HepG2 (cell line): ENCODE data around the gene PCDH12. TPM values are rescaled to one million over a fixed set of nuclear protein-coding genes. Genes with fewer than 3 reads are reported as not detected.

Source experiments
- ARHGAP35 ChIP-seq: sonication (generic); formaldehyde crosslinking; IDR thresholded peaks from 2 replicates; pipeline ENCODE4 v1.9.0; 2022; ENCODE audit warnings: mild to moderate bottlenecking, inconsistent platforms, moderate library complexity, missing genetic modification reagents, borderline replicate concordance
- ELF4 ChIP-seq: sonication (generic); formaldehyde crosslinking; IDR thresholded peaks from 2 replicates; pipeline ENCODE4 v1.5.0; 2020; ENCODE audit warnings: missing genetic modification reagents, mild to moderate bottlenecking, moderate library complexity, borderline replicate concordance
- FOXK1 ChIP-seq: sonication (generic); formaldehyde crosslinking; IDR thresholded peaks from 2 replicates; pipeline ENCODE4 v1.4.0; 2020; ENCODE audit warnings: low read depth, missing genetic modification reagents, borderline replicate concordance
- IRF9 ChIP-seq: sonication (generic); formaldehyde crosslinking; IDR thresholded peaks from 2 replicates; pipeline ENCODE4 v1.8.0; 2022; ENCODE audit warnings: missing genetic modification reagents, mild to moderate bottlenecking, borderline replicate concordance
- MAZ ChIP-seq, 2 experiments: sonication (generic) in 1 of 2; formaldehyde crosslinking in 1 of 2; IDR thresholded peaks; 2 replicates each; pipeline versions ENCODE4 v1.5.0 to v1.6.1; 2012 to 2020; ENCODE audit warnings: low read depth in 2 of 2, mild to moderate bottlenecking in 2 of 2, borderline replicate concordance in 1 of 2, improper control_type of control experiment in 1 of 2, low read length in 1 of 2, missing genetic modification reagents in 1 of 2, moderate library complexity in 1 of 2
- MBNL3 ChIP-seq: fragments of 250-450 bp; sonication (Bioruptor Pico); conservative IDR thresholded peaks from 2 replicates; pipeline ENCODE4 v1.8.0; 2022; ENCODE audit warnings: mild to moderate bottlenecking, inconsistent platforms
- NBN ChIP-seq: fragments of 450-650 bp; conservative IDR thresholded peaks from 2 replicates; pipeline ENCODE4 v1.6.1; 2017
- RARA ChIP-seq: IDR thresholded peaks from 2 replicates; pipeline ENCODE4 v1.6.1; 2016; ENCODE audit warnings: missing genetic modification reagents, missing compliant biosample characterization
- SAFB2 ChIP-seq: sonication (generic); formaldehyde crosslinking; IDR thresholded peaks from 2 replicates; pipeline ENCODE4 v1.5.1; 2020; ENCODE audit warnings: missing genetic modification reagents, low read depth, mild to moderate bottlenecking, borderline replicate concordance
- SRSF4 ChIP-seq: fragments of 200-400 bp; formaldehyde crosslinking; IDR thresholded peaks from one replicate; pipeline ENCODE4 v1.6.1; 2018; ENCODE audit warnings: mild to moderate bottlenecking, low read depth, low read length, moderate library complexity; ENCODE audit not compliant: poor library complexity, severe bottlenecking
- SRSF9 ChIP-seq: fragments of 200-400 bp; formaldehyde crosslinking; IDR thresholded peaks from 2 replicates; pipeline ENCODE4 v1.6.1; 2018; ENCODE audit warnings: borderline replicate concordance, mild to moderate bottlenecking, low read depth, low read length; ENCODE audit not compliant: insufficient read depth, poor library complexity, severe bottlenecking
- TBX2 ChIP-seq: sonication (generic); formaldehyde crosslinking; IDR thresholded peaks from 2 replicates; pipeline ENCODE4 v1.5.0; 2020; ENCODE audit warnings: missing genetic modification reagents, mild to moderate bottlenecking, borderline replicate concordance
- TBX3 ChIP-seq: fragments of 450-650 bp; IDR thresholded peaks from 2 replicates; pipeline ENCODE4 v1.6.1; 2017; ENCODE audit warnings: antibody characterized with exemption, mild to moderate bottlenecking, inconsistent platforms, borderline replicate concordance
- THRA ChIP-seq: sonication (generic); formaldehyde crosslinking; IDR thresholded peaks from 2 replicates; pipeline ENCODE4 v1.4.0; 2020; ENCODE audit warnings: missing genetic modification reagents, borderline replicate concordance
- U2AF1 ChIP-seq: fragments of 200-400 bp; formaldehyde crosslinking; optimal IDR thresholded peaks from 2 replicates; pipeline ENCODE3; 2017; ENCODE audit warnings: mild to moderate bottlenecking, low read depth, low read length
- U2AF2 ChIP-seq: fragments of 200-400 bp; formaldehyde crosslinking; IDR thresholded peaks from 2 replicates; pipeline ENCODE4 v1.6.1; 2017; ENCODE audit warnings: low read depth, mild to moderate bottlenecking, low read length
- ZNF138 ChIP-seq: sonication (generic); formaldehyde crosslinking; IDR thresholded peaks from 2 replicates; pipeline ENCODE4 v1.5.0; 2020; ENCODE audit warnings: mild to moderate bottlenecking, low read depth, missing genetic modification reagents
- ZNF253 ChIP-seq: sonication (generic); formaldehyde crosslinking; IDR thresholded peaks from 2 replicates; pipeline ENCODE4 v1.8.0; 2022; ENCODE audit warnings: mild to moderate bottlenecking, missing genetic modification reagents, borderline replicate concordance
- ZNF331 ChIP-seq: sonication (generic); formaldehyde crosslinking; IDR thresholded peaks from 2 replicates; pipeline ENCODE4 v1.4.0; 2020; ENCODE audit warnings: missing genetic modification reagents
- ZNF335 ChIP-seq: sonication (generic); formaldehyde crosslinking; IDR thresholded peaks from 2 replicates; pipeline ENCODE4 v1.4.0; 2020; ENCODE audit warnings: missing genetic modification reagents
- ZNF501 ChIP-seq: sonication (generic); formaldehyde crosslinking; IDR thresholded peaks from 2 replicates; pipeline ENCODE4 v1.5.1; 2020; ENCODE audit warnings: mild to moderate bottlenecking, moderate library complexity, missing genetic modification reagents
- ZNF562 ChIP-seq: sonication (generic); formaldehyde crosslinking; IDR thresholded peaks from 2 replicates; pipeline ENCODE4 v1.8.0; 2022; ENCODE audit warnings: missing genetic modification reagents, borderline replicate concordance
- ZNF629 ChIP-seq: sonication (generic); formaldehyde crosslinking; conservative IDR thresholded peaks from 2 replicates; pipeline ENCODE4 v1.5.0; 2020; ENCODE audit warnings: missing genetic modification reagents
- ZNF639 ChIP-seq: conservative IDR thresholded peaks from 2 replicates; pipeline ENCODE4 v1.6.1; 2018; ENCODE audit warnings: missing genetic modification reagents
- ZNF776 ChIP-seq: sonication (generic); formaldehyde crosslinking; IDR thresholded peaks from 2 replicates; pipeline ENCODE4 v1.4.0; 2020; ENCODE audit warnings: mild to moderate bottlenecking, missing genetic modification reagents
- polyA plus RNA-seq, 8 experiments: library from polyadenylated mRNA; depleted of rRNA in 3 of 8; stranded (reverse) in 7 of 8; unstranded in 1 of 8; fragments of >200 nt; fragmentation: Illumina TruSeq in 4 of 8; extraction: Trizol in 4 of 8; gene quantifications; 2 replicates each; pipeline versions ENCODE4 v1.2.1 to v1.2.3, GENCODE V29; 2011 to 2016; ENCODE audit warnings: low read depth in 4 of 8, missing spikeins in 1 of 8, mixed read lengths in 1 of 8; ENCODE audit not compliant: insufficient read depth in 1 of 8
- total RNA-seq, 5 experiments: library from RNA; depleted of rRNA; stranded (reverse); fragments of >200 nt; fragmentation: Illumina TruSeq; extraction: Trizol; gene quantifications; 2 replicates each; pipeline ENCODE4 v1.2.3, GENCODE V29; 2016; ENCODE audit warnings: low read depth in 1 of 5

The PCDH12 gene
- total and polyA plus RNA-seq, 2 of the 13 experiments (the other 11 are each of a cell fraction or from before 2014, with no cell fraction given), result not detected

GRCh38 chr5:141923448-141924313 is 34.3 kb downstream of the PCDH12 start, which contains the start of gene DELE1 (continued):
- TF ChIP-seq MAZ (IDR thresholded peaks at IDR 0.05; ENCODE audit: borderline replicate concordance, low read depth, low read length), result no peak; the same call in 1 of the 2 replicates
- TF ChIP-seq MAZ (CRISPR knock-in tag; IDR thresholded peaks at IDR 0.05; ENCODE audit: low read depth), result peak; percentile 77; the same call in 1 of the 2 replicates
- 0 out of 2 replicates have a peak, but pooled peaks have one; percentile 57 for TF ChIP-seq ZNF331 (CRISPR knock-in tag)
- peak; percentile 97 for TF ChIP-seq ZNF501 (CRISPR knock-in tag)
- no peak for TF ChIP-seq SRSF9
- TF ChIP-seq ZNF138 (CRISPR knock-in tag), result peak; percentile 90
- peak; percentile 57; the same call in 1 of the 2 replicates for TF ChIP-seq ARHGAP35 (CRISPR knock-in tag)
- peak; percentile 70 for TF ChIP-seq ZNF776 (CRISPR knock-in tag)
- TF ChIP-seq U2AF2, result no peak
- no peak for TF ChIP-seq U2AF1
- TF ChIP-seq IRF9 (CRISPR knock-in tag), result peak; percentile 70; the same call in 1 of the 2 replicates
- TF ChIP-seq ZNF335 (CRISPR knock-in tag), result no peak
- TF ChIP-seq SRSF4, result no peak
- TF ChIP-seq ZNF253 (CRISPR knock-in tag), result no peak
- TF ChIP-seq RARA (CRISPR knock-in tag), result no peak
- no peak; the same call in 1 of the 2 replicates for TF ChIP-seq SAFB2 (CRISPR knock-in tag)
- TF ChIP-seq NBN, result no peak
- no peak for TF ChIP-seq MBNL3 (CRISPR knock-in tag)
- TF ChIP-seq THRA (CRISPR knock-in tag), result peak; percentile 48; the same call in 1 of the 2 replicates
- no peak; the same call in 1 of the 2 replicates for TF ChIP-seq TBX2 (CRISPR knock-in tag)
- TF ChIP-seq ZNF629 (CRISPR knock-in tag), result no peak
- TF ChIP-seq TBX3, result no peak
- peak; percentile 73; the same call in 1 of the 2 replicates for TF ChIP-seq ELF4 (CRISPR knock-in tag)
- TF ChIP-seq ZNF639 (CRISPR knock-in tag), result 0 out of 2 replicates have a peak, but pooled peaks have one; percentile 48
- TF ChIP-seq ZNF562 (CRISPR knock-in tag), result no peak
- peak; percentile 20; the same call in 1 of the 2 replicates for TF ChIP-seq FOXK1 (CRISPR knock-in tag)
